Left lobe of liver (tissue), 2 donors: ENCODE data around the gene ANO6. TPM values are rescaled to one million over a fixed set of nuclear protein-coding genes. Genes with fewer than 3 reads are reported as not detected.
"Not testable (repeated sequence)": the region's sequence is repeated elsewhere in the genome, so short reads cannot be mapped to it uniquely, and the experiment has no call there.

Experiments used
- ATAC-seq: fragments of 200-7000 bp; cut with Tn5 transposase; one replicate; pipeline ENCODE4 v1.9.1; 2020; ENCODE audit warnings: mild to moderate bottlenecking, moderate library complexity
- DNase-seq: peaks from one replicate; pipeline ENCODE4 v3.0.0-alpha.2; 2020; ENCODE audit warnings: low spot score
- total RNA-seq: library from RNA; stranded (reverse); gene quantifications from one replicate; pipeline ENCODE4 v1.2.1, GENCODE V29; 2021
- donor health status: DM: no; HTN: no; CAD: no; lungs with moderate emphysema.
- donor health status: DM: no; HTN: yes; CAD: no.

The ANO6 gene
- total RNA-seq, 1 donor from 2014 or later, result 49.5 TPM

DNA sequence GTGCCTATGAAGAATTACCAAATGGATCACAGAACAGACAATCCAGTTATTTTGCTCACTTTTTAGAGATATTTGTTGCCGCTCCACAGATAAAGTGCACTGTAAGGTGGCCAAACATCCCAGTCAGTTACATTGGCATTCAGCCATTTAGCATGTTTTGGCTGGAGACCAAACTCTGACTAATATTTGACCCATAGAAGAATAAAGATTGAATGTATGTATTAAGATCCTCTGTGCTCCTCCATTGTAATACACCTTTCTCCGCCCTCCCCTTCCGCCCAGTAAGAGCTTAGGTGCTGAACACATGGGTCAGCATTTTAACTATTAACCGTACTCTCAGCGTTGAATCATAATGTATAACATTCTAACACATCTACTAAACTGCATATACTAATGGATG lies 163.4 kb downstream of the ANO6 start:
- no peak for DNase-seq
- no peak for ATAC-seq

DNA sequence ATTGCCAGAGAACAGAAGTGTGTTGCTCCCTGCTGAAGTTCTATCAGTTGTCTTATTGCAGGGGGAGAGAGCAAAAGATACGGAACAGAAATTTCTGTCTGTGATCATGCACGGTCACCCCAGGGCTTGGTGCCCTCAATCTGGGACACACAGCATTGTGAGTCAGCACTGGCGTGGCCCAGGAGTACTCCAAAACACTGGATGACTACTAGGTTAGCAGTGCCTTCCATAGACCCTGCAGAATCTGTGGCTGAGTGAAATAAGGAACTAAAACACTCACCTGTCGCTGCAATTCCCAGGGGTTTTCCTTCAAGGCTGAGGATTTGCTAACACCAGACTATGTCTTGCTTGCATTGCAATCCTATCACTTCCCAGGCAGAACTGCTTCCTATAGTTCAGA lies 165.5 kb downstream of the ANO6 start:
- DNase-seq, result no peak
- ATAC-seq, result no peak

DNA sequence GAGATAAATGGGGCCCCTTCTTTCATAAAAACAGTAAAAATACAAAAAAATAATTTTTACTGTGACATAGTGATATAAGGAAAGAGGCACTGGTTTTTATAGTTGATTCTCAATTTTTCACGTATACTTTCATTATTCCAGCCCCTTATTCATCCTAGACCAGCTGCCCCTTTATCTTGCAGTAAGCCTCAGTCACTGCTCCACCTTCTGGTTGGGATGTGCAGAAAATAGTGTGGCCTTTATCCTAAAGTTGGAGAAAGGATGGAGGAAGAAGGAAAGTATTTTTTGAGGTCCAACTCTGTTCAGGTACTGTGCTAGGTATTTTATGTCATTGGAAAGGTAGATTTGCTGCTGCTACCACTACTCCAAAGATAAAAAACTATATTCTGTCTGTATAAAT lies 172.7 kb downstream of the ANO6 start:
- ATAC-seq (peak; percentile 80), DNase-seq (no peak)

DNA sequence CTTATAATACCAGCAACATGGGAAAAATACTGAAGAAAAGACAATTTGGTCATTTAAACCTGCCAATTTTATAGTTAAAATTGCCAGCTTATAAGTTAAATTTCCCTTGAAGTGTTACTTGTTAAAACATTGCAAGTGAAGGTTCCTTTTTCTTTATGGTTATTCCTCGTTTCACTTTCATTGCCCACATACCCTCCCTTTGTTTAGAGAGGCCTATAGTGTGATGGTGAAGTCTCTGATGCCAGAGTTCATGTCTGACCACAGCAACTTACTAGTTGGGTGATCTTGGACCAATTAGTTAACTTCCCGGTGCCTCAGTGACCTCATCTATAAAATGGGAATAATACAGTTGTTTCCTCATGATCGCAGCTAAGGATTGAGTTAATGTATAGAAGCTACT lies 173.5 kb downstream of the ANO6 start:
- DNase-seq (no peak), ATAC-seq (no peak)

DNA sequence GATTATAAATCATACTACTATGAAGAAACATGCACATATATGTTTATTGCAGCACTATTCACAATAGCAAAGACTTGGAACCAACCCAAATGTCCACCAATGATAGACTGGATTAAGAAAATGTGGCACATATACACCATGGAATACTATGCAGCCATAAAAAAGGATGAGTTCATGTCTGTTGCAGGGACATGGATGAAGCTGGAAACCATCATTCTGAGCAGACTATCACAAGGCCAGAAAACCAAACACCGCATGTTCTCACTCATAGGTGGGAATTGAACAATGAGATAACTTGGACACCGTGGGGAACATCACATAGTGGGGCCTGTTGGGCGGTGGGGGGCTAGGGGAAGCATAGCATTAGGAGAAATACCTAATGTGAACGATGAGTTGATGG lies 181.6 kb downstream of the ANO6 start:
- not testable (repeated sequence) for ATAC-seq, DNase-seq

DNA sequence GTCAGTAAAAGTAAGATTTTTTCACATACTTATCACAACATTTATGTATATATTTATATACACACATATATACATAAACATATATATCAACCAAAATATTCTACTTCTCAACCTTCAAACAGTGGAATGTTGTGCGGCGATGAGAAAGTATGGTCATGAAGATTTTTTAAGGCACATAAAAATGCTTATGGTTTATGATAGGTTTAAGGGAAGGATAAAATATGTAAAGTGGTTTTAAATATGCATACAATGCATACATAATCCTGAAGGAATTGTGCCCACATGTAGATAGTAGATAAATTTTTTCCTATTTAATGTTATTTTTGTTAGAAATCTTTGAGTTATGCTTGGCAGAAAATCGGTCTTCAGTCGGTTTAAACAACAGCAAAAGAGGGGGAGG lies 182.7 kb downstream of the ANO6 start:
- ATAC-seq (no peak), DNase-seq (no peak)

DNA sequence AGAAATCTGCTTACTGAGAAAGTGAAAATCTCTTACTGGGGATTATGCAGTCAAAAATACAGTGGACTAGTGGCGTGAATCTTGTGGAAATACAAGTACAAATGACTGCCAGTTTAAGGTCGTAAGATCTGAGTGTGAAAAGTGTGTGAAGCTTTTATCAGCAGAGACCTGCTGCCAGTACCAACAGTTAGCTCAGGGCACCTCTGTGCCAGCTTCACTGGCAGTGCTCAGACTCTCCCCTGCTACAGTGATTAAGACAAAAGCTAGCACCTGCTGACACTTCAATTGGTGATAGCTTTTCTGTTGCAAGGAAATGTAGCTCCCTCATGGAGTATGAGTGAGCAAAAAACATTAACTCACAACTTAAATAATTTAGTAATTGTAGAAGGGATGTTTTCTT lies 185.1 kb downstream of the ANO6 start:
- DNase-seq (no peak), ATAC-seq (no peak)

DNA sequence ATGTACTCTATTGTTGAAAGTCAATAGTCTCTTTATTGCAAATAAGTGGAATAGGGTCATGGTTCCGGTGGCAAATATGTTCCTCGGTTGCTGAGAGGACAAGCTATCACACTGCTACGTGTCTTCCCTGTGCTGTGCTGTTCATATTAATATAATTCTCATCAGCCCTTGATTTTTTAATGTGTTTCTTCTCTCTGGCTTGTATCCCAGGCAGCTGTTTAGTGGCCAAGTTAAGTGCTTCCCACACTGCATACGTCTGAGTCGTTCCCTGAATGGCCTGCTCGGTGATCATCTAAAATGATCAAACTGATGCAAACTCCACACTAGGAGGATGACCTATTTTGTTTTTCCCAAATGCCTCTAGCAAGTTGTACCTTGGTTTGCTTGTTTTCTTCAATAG lies 186.4 kb downstream of the ANO6 start:
- DNase-seq (no peak), ATAC-seq (no peak)

DNA sequence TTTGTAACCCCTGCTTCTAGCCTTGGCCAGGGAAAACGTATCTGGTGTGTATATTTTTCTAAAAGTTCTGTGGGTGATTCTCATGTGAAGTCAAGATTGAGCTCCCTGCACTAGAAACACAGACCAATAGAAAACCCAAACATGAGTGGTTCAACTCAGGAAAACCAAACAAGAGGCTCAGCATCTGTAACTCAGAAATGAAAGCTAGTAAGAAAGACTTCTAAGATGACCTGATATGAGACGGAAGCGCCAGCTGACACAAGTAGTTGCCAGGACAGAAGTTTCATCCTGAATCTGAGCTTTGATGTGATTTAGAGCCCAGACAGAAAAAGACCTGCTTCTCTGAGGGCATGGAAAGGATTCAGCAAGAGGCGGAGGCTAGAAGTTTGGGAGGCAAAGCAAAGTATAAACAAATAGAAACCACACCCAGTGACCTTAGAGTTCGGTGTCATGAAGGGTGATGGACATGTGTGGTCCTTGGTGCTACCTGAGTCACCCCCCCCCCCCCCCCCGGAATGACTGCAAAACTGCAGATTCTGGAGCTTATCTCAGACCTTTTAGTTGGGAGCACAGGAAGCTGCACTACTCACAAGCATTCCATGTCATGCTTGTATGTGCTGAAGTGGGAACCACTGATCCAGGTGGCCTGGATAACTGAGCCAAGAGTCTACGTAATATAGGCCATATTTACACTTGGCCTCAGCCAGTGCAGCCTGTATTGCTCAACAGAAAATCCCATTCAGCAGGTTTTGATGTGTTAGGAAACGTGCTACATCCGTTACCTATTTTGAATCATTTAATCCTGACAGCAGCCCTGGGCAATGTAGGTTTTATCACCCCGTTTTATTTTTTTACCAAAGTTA lies 191.3 kb downstream of the ANO6 start:
- peak; percentile 62 for DNase-seq

DNA sequence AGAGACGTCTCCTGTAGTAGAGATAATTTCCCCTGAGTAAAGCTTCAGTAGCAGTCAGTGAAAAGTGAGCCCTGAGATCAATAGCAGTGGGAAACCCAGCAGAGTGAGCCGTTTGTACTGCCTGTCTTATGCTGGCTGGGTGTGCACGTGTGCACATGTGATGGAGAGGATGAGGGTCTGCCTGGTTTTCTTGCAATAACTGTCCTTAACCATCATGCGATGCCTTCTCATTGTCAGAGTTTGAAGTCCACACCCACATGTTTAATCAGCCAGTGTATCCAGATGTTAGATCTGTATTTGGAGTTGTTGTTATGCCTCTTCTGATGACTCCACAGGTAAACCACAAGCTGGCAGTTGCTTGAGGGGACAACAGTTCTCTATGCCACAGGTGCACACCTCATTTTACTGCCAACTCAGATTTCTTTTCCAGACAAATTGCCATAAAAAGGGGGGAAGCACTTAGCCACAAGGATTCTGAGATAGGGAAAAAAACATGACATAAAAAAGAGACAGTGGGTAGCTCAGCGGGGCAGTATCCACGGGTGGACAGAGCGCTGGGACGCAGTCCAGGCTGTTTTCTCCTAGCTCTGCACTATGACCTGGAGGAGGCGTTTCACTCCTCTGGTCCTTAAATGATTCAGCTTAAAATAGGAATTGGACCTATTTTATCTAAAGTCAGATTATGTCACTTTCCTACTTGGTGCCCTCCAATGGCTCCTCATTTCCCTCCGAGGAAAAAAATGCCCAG lies 192.3 kb downstream of the ANO6 start:
- peak; percentile 80 for ATAC-seq
- peak; percentile 54 for DNase-seq

More for the DNA sequence above, 191.3 kb downstream of the ANO6 start:
- ATAC-seq, result peak; percentile 89

DNA sequence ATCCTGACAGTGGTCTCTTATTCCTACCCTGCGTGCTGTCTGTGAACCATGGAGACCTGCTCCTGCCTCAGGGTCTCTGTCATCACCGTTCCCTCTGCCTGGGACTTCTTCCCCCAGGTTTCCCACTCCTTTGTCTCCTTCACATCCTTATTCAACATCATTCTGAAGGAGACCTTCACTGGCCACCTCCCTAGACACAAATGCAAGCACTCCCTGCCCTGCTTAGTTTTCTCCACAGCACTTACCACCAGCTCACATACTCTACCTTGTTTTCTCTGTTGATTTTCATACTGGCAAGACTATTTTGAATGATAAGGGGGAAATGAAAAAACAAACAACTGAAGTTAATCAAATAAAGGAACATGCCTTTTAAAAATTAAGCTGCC lies 192.8 kb downstream of the ANO6 start:
- ATAC-seq, result no peak

DNA sequence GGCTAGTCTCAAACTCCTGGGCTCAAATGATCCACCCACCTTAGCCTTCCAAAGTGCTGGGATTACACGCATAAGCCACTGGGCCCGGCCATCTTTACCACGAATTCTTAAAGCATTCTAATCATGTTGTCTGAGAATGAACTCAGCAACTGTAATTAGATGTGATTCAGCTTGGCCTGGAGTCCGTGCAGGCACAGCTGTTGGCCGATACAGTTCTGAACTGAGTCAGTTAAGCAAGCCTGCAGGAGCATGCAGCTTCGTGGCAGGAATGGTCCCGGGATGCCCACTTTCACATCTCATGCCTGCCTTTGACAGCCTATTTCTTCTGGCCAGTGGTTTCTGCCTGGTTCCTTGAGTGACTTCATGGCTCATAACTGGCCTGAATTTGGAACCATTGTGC lies 194.1 kb downstream of the ANO6 start:
- no peak for DNase-seq
- ATAC-seq, result no peak

More for the DNA sequence above, 192.8 kb downstream of the ANO6 start:
- no peak for DNase-seq

DNA sequence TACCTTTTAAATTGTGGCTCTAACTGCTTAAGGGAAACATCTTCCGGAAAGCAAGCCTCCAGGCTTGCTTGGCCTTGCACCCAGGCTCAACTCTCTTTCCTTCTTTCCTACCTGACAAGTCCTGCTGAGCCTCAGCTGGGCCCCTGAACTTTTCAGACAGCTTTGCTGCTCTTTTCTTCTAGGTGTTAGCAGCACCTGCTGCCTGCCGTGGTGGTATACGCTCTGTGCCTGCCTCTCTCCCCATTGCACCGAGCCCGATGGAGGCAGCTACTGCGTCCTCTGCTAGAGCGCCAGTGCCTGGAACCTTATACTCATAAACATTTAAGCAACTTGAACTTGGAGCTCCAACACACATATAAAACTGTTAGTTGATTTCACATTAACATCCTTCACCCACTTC lies 195.7 kb downstream of the ANO6 start:
- no peak for DNase-seq
- no peak for ATAC-seq

DNA sequence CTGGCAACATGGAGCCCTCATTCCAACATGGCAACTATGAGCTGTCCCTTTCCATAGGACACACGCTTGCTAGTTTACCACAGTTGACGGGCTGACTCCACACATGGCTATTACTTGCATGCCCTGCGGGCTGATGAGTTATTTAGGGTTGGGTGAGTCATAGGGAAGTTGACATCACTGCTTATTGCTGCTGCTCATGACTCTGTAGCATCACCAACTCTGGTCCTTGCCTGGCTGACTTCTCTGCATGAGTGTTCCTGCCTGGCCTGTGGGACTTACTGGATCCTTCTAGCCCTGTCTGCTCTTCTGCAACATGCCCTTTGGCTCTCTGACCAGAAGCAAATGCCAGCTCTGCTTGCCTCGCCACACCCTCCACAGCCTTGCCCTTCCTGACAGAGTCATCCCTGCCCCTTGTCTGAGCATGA lies 199.5 kb downstream of the ANO6 start:
- peak; percentile 53 for DNase-seq

DNA sequence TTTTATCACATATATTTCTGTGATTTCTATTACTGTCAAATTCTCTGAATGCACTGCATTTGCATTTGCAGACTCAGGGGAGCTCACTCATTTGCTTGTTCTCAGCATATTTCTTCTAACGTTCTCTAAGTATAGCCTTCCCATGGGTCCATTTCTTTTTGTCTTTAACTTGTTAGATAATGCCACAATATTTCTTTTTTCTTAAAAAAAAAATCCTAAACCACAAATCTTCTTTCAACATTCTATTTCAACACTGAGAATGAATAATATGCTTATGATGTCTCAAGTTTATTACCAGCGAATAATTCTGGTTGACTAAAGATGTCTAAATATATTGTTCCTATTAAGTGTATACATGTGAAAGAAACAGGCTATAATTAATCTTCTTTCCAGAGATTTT lies 200.2 kb downstream of the ANO6 start:
- DNase-seq (no peak), ATAC-seq (no peak)

More for the DNA sequence above, 199.5 kb downstream of the ANO6 start:
- ATAC-seq, result peak; percentile 95

DNA sequence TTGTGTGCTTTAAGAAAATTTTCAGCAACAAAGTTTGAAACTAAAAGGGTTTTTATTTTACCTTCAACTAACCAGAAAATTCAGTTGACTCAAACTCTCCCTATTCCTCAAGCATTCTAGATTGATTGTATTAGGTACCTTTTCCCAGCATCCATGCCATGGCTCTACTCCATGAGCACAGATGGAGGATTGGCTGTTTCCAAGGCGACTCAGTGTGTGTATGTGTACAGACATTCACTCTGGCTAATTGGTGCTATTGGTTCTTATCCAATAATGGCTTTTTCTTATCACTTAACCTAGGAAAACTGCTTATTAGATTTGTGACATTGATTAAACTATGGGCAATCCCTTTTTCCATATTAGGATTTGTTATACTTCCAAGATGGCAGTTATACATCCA lies 202.6 kb downstream of the ANO6 start:
- DNase-seq (no peak), ATAC-seq (no peak)

DNA sequence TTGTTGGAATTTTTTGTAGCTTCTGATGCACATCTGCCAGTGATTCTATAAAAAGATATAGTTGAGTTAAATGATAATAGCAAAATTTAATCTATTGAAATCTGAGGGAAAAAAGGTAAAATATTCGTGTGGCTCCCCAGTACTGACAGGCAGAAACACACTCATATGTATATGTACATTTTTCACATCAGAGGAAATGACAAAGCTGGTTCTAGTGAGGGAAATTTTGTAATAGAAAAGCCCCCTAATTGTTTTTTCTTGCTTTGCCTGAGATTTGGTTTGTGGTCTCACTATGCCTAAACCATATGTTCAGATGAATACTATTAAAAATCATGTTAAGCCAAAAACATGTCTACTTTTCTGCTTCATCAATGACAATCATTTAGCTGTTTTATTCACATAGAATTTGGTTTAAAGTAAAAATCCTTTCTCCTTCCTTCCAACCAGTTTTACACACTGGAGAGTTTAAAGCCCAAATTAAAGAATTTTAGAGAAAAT lies 203.5 kb downstream of the ANO6 start:
- ATAC-seq, result no peak

DNA sequence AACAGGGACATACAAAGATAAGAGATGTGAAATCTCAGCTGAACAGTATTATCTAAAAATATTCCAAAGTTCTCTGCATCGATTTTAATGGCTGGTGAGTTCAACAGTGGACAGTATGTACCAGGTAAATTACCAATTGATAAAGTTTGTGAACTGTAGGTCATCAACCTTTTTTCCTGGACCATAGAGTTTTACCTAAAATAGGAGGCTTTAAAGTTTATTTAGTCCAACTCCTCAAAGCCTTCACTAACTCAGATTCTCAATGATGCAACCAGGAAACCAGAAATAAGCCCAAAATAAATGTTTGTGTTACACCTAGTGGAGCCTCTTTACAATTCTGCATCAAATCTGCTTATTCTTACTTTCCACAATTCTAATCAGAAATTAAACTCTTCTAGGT lies 205.8 kb downstream of the ANO6 start:
- DNase-seq (no peak), ATAC-seq (peak; percentile 84)

More for the DNA sequence above, 203.5 kb downstream of the ANO6 start:
- no peak for DNase-seq

DNA sequence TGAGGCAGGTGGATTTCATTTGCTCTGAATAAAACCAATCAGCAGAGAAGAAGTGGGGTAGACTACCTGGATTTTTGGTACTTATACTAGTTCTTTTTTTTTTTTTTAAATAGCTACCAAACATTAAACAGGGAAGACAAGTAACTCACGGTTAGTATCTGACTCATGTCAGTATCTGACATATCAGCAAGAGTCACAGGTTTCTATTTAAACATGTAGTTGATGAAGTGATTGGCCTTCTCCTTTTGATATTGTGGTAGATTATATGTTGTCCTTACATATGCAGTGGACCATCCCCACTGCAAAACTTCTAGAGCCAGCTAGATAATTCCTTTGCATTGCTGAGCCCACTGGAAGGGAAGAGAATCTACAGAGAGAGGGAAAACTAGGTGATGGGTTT lies 208.0 kb downstream of the ANO6 start:
- DNase-seq, result no peak
- no peak for ATAC-seq

DNA sequence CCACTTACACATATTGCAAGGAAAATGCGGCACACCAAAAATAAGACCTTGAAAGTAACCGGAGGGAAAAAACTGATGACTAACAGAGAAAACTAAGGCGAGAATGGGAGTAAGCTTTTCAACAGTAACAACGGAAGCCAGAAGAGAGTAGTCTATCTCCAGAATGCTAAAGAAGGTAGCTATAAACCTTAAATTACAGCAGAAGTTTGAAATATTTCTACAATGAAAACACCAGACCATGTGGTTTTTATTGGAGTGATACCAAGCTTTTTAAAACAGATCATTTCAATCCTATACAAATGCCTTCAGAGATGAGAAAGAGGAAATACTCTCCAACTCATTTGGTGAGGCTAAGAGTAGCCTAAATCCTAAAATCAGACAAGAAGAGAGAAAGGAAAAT lies 209.5 kb downstream of the ANO6 start:
- ATAC-seq (no peak), DNase-seq (no peak)

DNA sequence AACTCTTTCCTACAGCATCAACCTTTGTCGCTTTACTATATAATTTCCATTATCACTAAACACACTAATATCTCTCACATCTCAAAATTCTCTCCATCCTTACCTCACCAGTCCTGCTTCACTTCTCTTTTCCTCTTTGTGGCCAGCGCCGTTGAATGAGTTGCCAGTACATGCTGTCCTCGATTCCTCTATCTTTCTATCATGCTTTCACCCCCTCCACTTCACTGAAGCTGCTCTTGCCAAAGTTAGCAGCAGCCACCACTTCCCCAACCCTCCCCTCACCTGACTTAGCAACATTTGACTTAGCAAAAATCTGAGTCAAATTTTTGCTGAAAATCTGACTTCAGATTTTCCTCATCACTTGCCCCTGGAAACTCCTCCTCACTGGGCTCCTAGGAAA lies 210.4 kb downstream of the ANO6 start:
- ATAC-seq, result no peak
- no peak for DNase-seq

DNA sequence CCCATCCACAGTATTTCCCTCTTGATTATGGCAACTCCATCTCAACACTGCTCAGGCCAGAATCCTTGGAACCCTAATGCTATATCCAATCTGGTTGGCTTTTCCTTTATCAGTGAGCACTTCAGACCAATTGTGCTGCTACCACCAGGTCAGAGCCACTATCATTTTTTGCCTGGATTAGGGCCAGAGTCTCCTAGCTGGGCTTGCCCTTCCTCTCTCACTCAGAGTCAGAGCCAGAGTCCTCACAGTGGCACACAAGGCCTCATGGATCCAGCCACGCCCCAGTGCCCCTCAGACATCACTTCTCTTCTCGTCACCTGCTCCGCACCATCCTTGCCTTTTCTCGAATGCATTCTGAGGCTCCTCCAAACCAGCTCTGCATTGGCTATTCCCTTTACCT lies 211.1 kb downstream of the ANO6 start:
- ATAC-seq (no peak), DNase-seq (no peak)
